ENCODE measurements around the gene METTL25B.

Gene METTL25B

GRCh38 chr1:156773607-156774006 is 45.3 kb downstream of the METTL25B start:
- no peak for DNase-seq

GRCh38 chr1:156775799-156776198 is 47.5 kb downstream of the METTL25B start:
- DNase-seq = peak; percentile 24

- no peak for DNase-seq
Observed at GRCh38 chr1:156776942-156777341, 48.7 kb downstream of the METTL25B start.

- no peak for DNase-seq
Observed at GRCh38 chr1:156777573-156777972, 49.3 kb downstream of the METTL25B start.

GRCh38 chr1:156781585-156782186 is 53.4 kb downstream of the METTL25B start:
- no peak for DNase-seq

GRCh38 chr1:156785458-156785857 is 57.2 kb downstream of the METTL25B start:
- DNase-seq = no peak

Data from activated CD4-positive, alpha-beta T cell treated with anti-CD3 and anti-CD28 coated beads for 48 hours (primary cell).